ENCODE results near the gene SUPT20HL1.
"Not testable (repeated sequence)": the region's sequence is repeated elsewhere in the genome, so short reads cannot be mapped to it uniquely, and the experiment has no call there.

SUPT20HL1 gene

GRCh38 chrX:24334461-24334860 lies 26.0 kb upstream of the SUPT20HL1 start:
- no peaks in the 10 kb centered on the region for H3K4me1 ChIP-seq (ENCODE audit: control insufficient read depth in 1 of 2, insufficient read depth in 2 of 2, low read length in 2 of 2)
- H3K9me3 ChIP-seq (ENCODE audit: control insufficient read depth in 1 of 2, low read length in 2 of 2), result no peaks in the 10 kb centered on the region
- no peak overlapping the region for H3K4me3 ChIP-seq (ENCODE audit: low read depth in 1 of 2, low read length in 2 of 2)
- H3K27ac ChIP-seq (ENCODE audit: low read length), result no peak overlapping the region
- no peaks in the 10 kb centered on the region for H3K27me3 ChIP-seq (ENCODE audit: low read depth, low read length)
- H3K36me3 ChIP-seq (ENCODE audit: control insufficient read depth in 1 of 2, insufficient read depth in 2 of 2, low read length in 2 of 2), result no peaks in the 10 kb centered on the region

GRCh38 chrX:24335871-24336270 lies 24.6 kb upstream of the SUPT20HL1 start:
- Histone ChIP-seq H3K36me3 (ENCODE audit: control insufficient read depth in 1 of 2, insufficient read depth in 2 of 2, low read length in 2 of 2) (no peaks in the 10 kb centered on the region), H3K27me3 (ENCODE audit: low read depth, low read length) (no peaks in the 10 kb centered on the region), H3K9me3 (ENCODE audit: control insufficient read depth in 1 of 2, low read length in 2 of 2) (no peaks in the 10 kb centered on the region), H3K27ac (ENCODE audit: low read length) (no peak overlapping the region), H3K4me1 (ENCODE audit: control insufficient read depth in 1 of 2, insufficient read depth in 2 of 2, low read length in 2 of 2) (no peaks in the 10 kb centered on the region), H3K4me3 (ENCODE audit: low read depth in 1 of 2, low read length in 2 of 2) (no peak overlapping the region)

- no peaks in the 10 kb centered on the region for H3K27me3 ChIP-seq (ENCODE audit: low read depth, low read length)
- H3K4me1 ChIP-seq (ENCODE audit: control insufficient read depth in 1 of 2, insufficient read depth in 2 of 2, low read length in 2 of 2), result no peaks in the 10 kb centered on the region
- no peaks in the 10 kb centered on the region for H3K9me3 ChIP-seq (ENCODE audit: control insufficient read depth in 1 of 2, low read length in 2 of 2)
- H3K4me3 ChIP-seq (ENCODE audit: low read depth in 1 of 2, low read length in 2 of 2), result no peak overlapping the region
- no peaks in the 10 kb centered on the region for H3K36me3 ChIP-seq (ENCODE audit: control insufficient read depth in 1 of 2, insufficient read depth in 2 of 2, low read length in 2 of 2)
- H3K27ac ChIP-seq (ENCODE audit: low read length), result no peak overlapping the region
Observed at GRCh38 chrX:24339911-24340310, 20.5 kb upstream of the SUPT20HL1 start.

GRCh38 chrX:24340501-24340900 lies 19.9 kb upstream of the SUPT20HL1 start:
- no peaks in the 10 kb centered on the region for H3K9me3 ChIP-seq (ENCODE audit: control insufficient read depth in 1 of 2, low read length in 2 of 2)
- H3K36me3 ChIP-seq (ENCODE audit: control insufficient read depth in 1 of 2, insufficient read depth in 2 of 2, low read length in 2 of 2), result no peaks in the 10 kb centered on the region
- no peaks in the 10 kb centered on the region for H3K27me3 ChIP-seq (ENCODE audit: low read depth, low read length)
- no peak overlapping the region for H3K4me3 ChIP-seq (ENCODE audit: low read depth in 1 of 2, low read length in 2 of 2)
- no peak overlapping the region for H3K27ac ChIP-seq (ENCODE audit: low read length)
- no peaks in the 10 kb centered on the region for H3K4me1 ChIP-seq (ENCODE audit: control insufficient read depth in 1 of 2, insufficient read depth in 2 of 2, low read length in 2 of 2)

GRCh38 chrX:24341795-24342194 lies 18.6 kb upstream of the SUPT20HL1 start:
- Histone ChIP-seq H3K9me3 (ENCODE audit: control insufficient read depth in 1 of 2, low read length in 2 of 2) (no peaks in the 10 kb centered on the region), H3K36me3 (ENCODE audit: control insufficient read depth in 1 of 2, insufficient read depth in 2 of 2, low read length in 2 of 2) (no peaks in the 10 kb centered on the region), H3K4me1 (ENCODE audit: control insufficient read depth in 1 of 2, insufficient read depth in 2 of 2, low read length in 2 of 2) (no peaks in the 10 kb centered on the region), H3K27me3 (ENCODE audit: low read depth, low read length) (no peaks in the 10 kb centered on the region), H3K4me3 (ENCODE audit: low read depth in 1 of 2, low read length in 2 of 2) (no peak overlapping the region), H3K27ac (ENCODE audit: low read length) (no peak overlapping the region)

GRCh38 chrX:24343719-24344118 lies 16.7 kb upstream of the SUPT20HL1 start:
- Histone ChIP-seq H3K27me3 (ENCODE audit: low read depth, low read length) (no peaks in the 10 kb centered on the region), H3K4me1 (ENCODE audit: control insufficient read depth in 1 of 2, insufficient read depth in 2 of 2, low read length in 2 of 2) (no peaks in the 10 kb centered on the region), H3K27ac (ENCODE audit: low read length) (no peak overlapping the region), H3K9me3 (ENCODE audit: control insufficient read depth in 1 of 2, low read length in 2 of 2) (no peaks in the 10 kb centered on the region), H3K4me3 (ENCODE audit: low read depth in 1 of 2, low read length in 2 of 2) (no peak overlapping the region), H3K36me3 (ENCODE audit: control insufficient read depth in 1 of 2, insufficient read depth in 2 of 2, low read length in 2 of 2) (no peaks in the 10 kb centered on the region)

- no peak overlapping the region for H3K4me3 ChIP-seq (ENCODE audit: low read depth in 1 of 2, low read length in 2 of 2)
- H3K36me3 ChIP-seq (ENCODE audit: control insufficient read depth in 1 of 2, insufficient read depth in 2 of 2, low read length in 2 of 2), result no peaks in the 10 kb centered on the region
- H3K27me3 ChIP-seq (ENCODE audit: low read depth, low read length), result no peaks in the 10 kb centered on the region
- H3K27ac ChIP-seq (ENCODE audit: low read length), result no peak overlapping the region
- no peaks in the 10 kb centered on the region for H3K4me1 ChIP-seq (ENCODE audit: control insufficient read depth in 1 of 2, insufficient read depth in 2 of 2, low read length in 2 of 2)
- no peaks in the 10 kb centered on the region for H3K9me3 ChIP-seq (ENCODE audit: control insufficient read depth in 1 of 2, low read length in 2 of 2)
Observed at GRCh38 chrX:24347881-24348280, 12.6 kb upstream of the SUPT20HL1 start.

- Histone ChIP-seq H3K4me3 (ENCODE audit: low read depth in 1 of 2, low read length in 2 of 2) (no peak overlapping the region), H3K4me1 (ENCODE audit: control insufficient read depth in 1 of 2, insufficient read depth in 2 of 2, low read length in 2 of 2) (no peaks in the 10 kb centered on the region), H3K36me3 (ENCODE audit: control insufficient read depth in 1 of 2, insufficient read depth in 2 of 2, low read length in 2 of 2) (no peaks in the 10 kb centered on the region), H3K27me3 (ENCODE audit: low read depth, low read length) (no peaks in the 10 kb centered on the region), H3K9me3 (ENCODE audit: control insufficient read depth in 1 of 2, low read length in 2 of 2) (no peaks in the 10 kb centered on the region), H3K27ac (ENCODE audit: low read length) (no peak overlapping the region)
Observed at GRCh38 chrX:24350217-24350616, 10.2 kb upstream of the SUPT20HL1 start.

- no peak overlapping the region for H3K27ac ChIP-seq (ENCODE audit: low read length)
- H3K9me3 ChIP-seq (ENCODE audit: control insufficient read depth in 1 of 2, low read length in 2 of 2), result no peaks in the 10 kb centered on the region
- no peak overlapping the region for H3K4me3 ChIP-seq (ENCODE audit: low read depth in 1 of 2, low read length in 2 of 2)
- H3K36me3 ChIP-seq (ENCODE audit: control insufficient read depth in 1 of 2, insufficient read depth in 2 of 2, low read length in 2 of 2), result no peaks in the 10 kb centered on the region
- no peaks in the 10 kb centered on the region for H3K4me1 ChIP-seq (ENCODE audit: control insufficient read depth in 1 of 2, insufficient read depth in 2 of 2, low read length in 2 of 2)
- no peaks in the 10 kb centered on the region for H3K27me3 ChIP-seq (ENCODE audit: low read depth, low read length)
Observed at GRCh38 chrX:24355095-24355494, 5.3 kb upstream of the SUPT20HL1 start.

GRCh38 chrX:24357106-24357505 lies 3.3 kb upstream of the SUPT20HL1 start:
- no peak overlapping the region for H3K27ac ChIP-seq (ENCODE audit: low read length)
- H3K27me3 ChIP-seq (ENCODE audit: low read depth, low read length), result no peaks in the 10 kb centered on the region
- H3K4me3 ChIP-seq (ENCODE audit: low read depth in 1 of 2, low read length in 2 of 2), result no peak overlapping the region
- H3K36me3 ChIP-seq (ENCODE audit: control insufficient read depth in 1 of 2, insufficient read depth in 2 of 2, low read length in 2 of 2), result no peaks in the 10 kb centered on the region
- no peaks in the 10 kb centered on the region for H3K4me1 ChIP-seq (ENCODE audit: control insufficient read depth in 1 of 2, insufficient read depth in 2 of 2, low read length in 2 of 2)
- H3K9me3 ChIP-seq (ENCODE audit: control insufficient read depth in 1 of 2, low read length in 2 of 2), result no peaks in the 10 kb centered on the region

- not testable (repeated sequence) for H3K9me3 ChIP-seq (ENCODE audit: control insufficient read depth in 1 of 2, low read length in 2 of 2); H3K4me3 ChIP-seq (ENCODE audit: low read depth in 1 of 2, low read length in 2 of 2); H3K4me1 ChIP-seq (ENCODE audit: control insufficient read depth in 1 of 2, insufficient read depth in 2 of 2, low read length in 2 of 2); H3K36me3 ChIP-seq (ENCODE audit: control insufficient read depth in 1 of 2, insufficient read depth in 2 of 2, low read length in 2 of 2); H3K27me3 ChIP-seq (ENCODE audit: low read depth, low read length); H3K27ac ChIP-seq (ENCODE audit: low read length)
Observed at GRCh38 chrX:24362089-24362745, 1.8 kb downstream of the SUPT20HL1 start.

GRCh38 chrX:24363432-24364181 lies 3.2 kb downstream of the SUPT20HL1 start:
- not testable (repeated sequence) for H3K4me1 ChIP-seq (ENCODE audit: control insufficient read depth in 1 of 2, insufficient read depth in 2 of 2, low read length in 2 of 2); H3K4me3 ChIP-seq (ENCODE audit: low read depth in 1 of 2, low read length in 2 of 2); H3K36me3 ChIP-seq (ENCODE audit: control insufficient read depth in 1 of 2, insufficient read depth in 2 of 2, low read length in 2 of 2); H3K9me3 ChIP-seq (ENCODE audit: control insufficient read depth in 1 of 2, low read length in 2 of 2); H3K27me3 ChIP-seq (ENCODE audit: low read depth, low read length); H3K27ac ChIP-seq (ENCODE audit: low read length)
